ENCODE data around the gene TLE2. TPM values are rescaled to one million over a fixed set of nuclear protein-coding genes. Genes with fewer than 3 reads are reported as not detected.

Gene TLE2
- total RNA-seq, 1 experiment from 2014 or later: 6.2 TPM

DNA sequence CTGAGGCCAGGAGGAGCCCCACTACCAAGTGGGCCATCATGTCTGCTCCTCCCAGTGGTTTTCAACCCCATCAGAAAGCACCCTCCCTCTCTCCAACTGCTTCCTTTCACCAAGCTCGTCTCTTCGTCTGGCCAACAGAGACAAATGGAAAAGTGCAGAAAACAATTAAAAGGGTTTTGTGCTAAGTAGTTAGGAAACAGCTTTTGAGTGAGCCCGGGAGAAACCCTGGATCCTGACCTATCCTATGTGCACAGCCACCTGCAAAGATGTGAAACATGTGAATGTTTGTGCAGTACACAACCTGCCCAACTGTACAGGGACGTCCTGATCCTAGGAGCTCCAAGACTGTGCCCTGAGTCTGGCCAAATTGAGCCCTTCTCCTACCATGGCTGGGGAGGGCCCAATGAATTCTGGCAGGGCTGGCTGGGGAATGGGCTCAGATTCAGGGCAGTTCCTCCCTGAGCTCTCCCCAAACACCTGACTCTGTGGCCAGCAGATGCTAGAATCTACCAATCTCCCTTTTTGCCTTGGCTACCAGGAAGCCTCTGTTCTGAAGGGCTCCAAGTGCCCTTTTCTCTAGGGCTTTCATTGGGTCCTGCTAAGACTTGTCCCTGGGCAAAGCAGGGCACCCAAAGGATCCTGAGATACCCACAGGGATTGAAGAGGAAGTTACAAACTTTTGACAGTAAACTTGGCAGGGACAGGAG, 25.3 kb upstream of the TLE2 start:
- TF ChIP-seq, protein P1, sequence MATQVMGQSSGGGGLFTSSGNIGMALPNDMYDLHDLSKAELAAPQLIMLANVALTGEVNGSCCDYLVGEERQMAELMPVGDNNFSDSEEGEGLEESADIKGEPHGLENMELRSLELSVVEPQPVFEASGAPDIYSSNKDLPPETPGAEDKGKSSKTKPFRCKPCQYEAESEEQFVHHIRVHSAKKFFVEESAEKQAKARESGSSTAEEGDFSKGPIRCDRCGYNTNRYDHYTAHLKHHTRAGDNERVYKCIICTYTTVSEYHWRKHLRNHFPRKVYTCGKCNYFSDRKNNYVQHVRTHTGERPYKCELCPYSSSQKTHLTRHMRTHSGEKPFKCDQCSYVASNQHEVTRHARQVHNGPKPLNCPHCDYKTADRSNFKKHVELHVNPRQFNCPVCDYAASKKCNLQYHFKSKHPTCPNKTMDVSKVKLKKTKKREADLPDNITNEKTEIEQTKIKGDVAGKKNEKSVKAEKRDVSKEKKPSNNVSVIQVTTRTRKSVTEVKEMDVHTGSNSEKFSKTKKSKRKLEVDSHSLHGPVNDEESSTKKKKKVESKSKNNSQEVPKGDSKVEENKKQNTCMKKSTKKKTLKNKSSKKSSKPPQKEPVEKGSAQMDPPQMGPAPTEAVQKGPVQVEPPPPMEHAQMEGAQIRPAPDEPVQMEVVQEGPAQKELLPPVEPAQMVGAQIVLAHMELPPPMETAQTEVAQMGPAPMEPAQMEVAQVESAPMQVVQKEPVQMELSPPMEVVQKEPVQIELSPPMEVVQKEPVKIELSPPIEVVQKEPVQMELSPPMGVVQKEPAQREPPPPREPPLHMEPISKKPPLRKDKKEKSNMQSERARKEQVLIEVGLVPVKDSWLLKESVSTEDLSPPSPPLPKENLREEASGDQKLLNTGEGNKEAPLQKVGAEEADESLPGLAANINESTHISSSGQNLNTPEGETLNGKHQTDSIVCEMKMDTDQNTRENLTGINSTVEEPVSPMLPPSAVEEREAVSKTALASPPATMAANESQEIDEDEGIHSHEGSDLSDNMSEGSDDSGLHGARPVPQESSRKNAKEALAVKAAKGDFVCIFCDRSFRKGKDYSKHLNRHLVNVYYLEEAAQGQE (IDR thresholded peaks at IDR 0.05; ENCODE audit: insufficient read depth in 1 of 2, low read depth in 2 of 2, low read length in 1 of 2): no peak
- TF ChIP-seq TCF7L2 (IDR thresholded peaks at IDR 0.05; ENCODE audit: low read depth, low read length) (no peak), POLR2AphosphoS5 (IDR thresholded peaks at IDR 0.05; ENCODE audit: low read depth, low read length) (no peak), SIN3A (IDR thresholded peaks at IDR 0.05; ENCODE audit: borderline replicate concordance, insufficient read depth, low read depth, low read length) (no peak)
- TF ChIP-seq, protein P2, sequence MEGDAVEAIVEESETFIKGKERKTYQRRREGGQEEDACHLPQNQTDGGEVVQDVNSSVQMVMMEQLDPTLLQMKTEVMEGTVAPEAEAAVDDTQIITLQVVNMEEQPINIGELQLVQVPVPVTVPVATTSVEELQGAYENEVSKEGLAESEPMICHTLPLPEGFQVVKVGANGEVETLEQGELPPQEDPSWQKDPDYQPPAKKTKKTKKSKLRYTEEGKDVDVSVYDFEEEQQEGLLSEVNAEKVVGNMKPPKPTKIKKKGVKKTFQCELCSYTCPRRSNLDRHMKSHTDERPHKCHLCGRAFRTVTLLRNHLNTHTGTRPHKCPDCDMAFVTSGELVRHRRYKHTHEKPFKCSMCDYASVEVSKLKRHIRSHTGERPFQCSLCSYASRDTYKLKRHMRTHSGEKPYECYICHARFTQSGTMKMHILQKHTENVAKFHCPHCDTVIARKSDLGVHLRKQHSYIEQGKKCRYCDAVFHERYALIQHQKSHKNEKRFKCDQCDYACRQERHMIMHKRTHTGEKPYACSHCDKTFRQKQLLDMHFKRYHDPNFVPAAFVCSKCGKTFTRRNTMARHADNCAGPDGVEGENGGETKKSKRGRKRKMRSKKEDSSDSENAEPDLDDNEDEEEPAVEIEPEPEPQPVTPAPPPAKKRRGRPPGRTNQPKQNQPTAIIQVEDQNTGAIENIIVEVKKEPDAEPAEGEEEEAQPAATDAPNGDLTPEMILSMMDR (IDR thresholded peaks at IDR 0.05): no peak
- H3K4me3 ChIP-seq (ENCODE audit: low read depth in 2 of 2, low read length in 2 of 2): no peak overlapping the region
- peaks cover 28% of the 10 kb centered on the region for H3K4me1 ChIP-seq (ENCODE audit: control insufficient read depth, insufficient read depth, low read length)
- H3K27ac ChIP-seq (ENCODE audit: low read length): no peak overlapping the region
- H3K27me3 ChIP-seq (ENCODE audit: control insufficient read depth, insufficient read depth, low read length): no peaks in the 10 kb centered on the region
- no peaks in the 10 kb centered on the region for H3K9me3 ChIP-seq (ENCODE audit: control insufficient read depth, insufficient read depth, low read depth, low read length)
- POLR2A ChIA-PET: interaction anchor here (0.6 kb wide), 1 partner anchor 18 kb away, joined by 8 read pairs; no protein-coding TSS in a partner anchor
- DNase-seq (ENCODE audit: low read depth, low spot score) (no peak), ATAC-seq (no peak)
- no TSS peak for BruUV-seq (replicated peaks)
- intact Hi-C loops (cut with micrococcal nuclease; ENCODE audit: unreplicated experiment) (no loop called here), in situ Hi-C loops (cut with HindIII; ENCODE audit: low pct_unique_long_range_greater_than_20kb, low sequenced_read_pairs) (no loop called here)
- CTCF ChIA-PET: no interaction called here
- no peaks in the 10 kb centered on the region for H3K36me3 ChIP-seq (ENCODE audit: control insufficient read depth, insufficient read depth, low read length)

DNA sequence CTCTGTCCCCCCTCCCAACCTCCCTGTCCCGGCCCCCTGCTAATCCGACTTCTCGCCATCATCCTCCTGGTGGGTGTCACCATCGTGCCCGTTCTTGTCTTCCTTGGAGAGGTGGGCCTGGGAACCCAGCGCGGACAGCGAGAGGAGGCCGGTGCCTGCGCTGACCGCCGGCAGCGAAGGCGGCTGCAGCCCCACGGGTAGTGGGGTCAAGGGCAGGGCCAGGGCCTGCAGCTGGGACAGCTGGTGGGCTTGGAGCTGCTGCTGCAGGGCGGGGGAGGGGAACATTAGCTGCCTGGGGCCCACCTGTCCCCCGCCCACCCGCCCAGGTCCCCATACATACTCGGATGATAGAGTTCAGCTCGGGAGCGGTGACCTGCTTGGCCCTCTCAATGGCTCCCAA, 24.7 kb upstream of the TLE2 start:
- DNase-seq (ENCODE audit: low read depth, low spot score) (no peak), ATAC-seq (no peak)
- in situ Hi-C loops (cut with HindIII; ENCODE audit: low pct_unique_long_range_greater_than_20kb, low sequenced_read_pairs): no loop called here
- Histone ChIP-seq H3K27me3 (ENCODE audit: control insufficient read depth, insufficient read depth, low read length) (no peaks in the 10 kb centered on the region), H3K4me3 (ENCODE audit: low read depth in 2 of 2, low read length in 2 of 2) (no peak overlapping the region), H3K4me1 (ENCODE audit: control insufficient read depth, insufficient read depth, low read length) (peaks cover 28% of the 10 kb centered on the region), H3K36me3 (ENCODE audit: control insufficient read depth, insufficient read depth, low read length) (no peaks in the 10 kb centered on the region), H3K27ac (ENCODE audit: low read length) (no peak overlapping the region), H3K9me3 (ENCODE audit: control insufficient read depth, insufficient read depth, low read depth, low read length) (no peaks in the 10 kb centered on the region)
- ChIA-PET CTCF (no interaction called here), POLR2A (interaction anchor here (0.6 kb wide), 1 partner anchor 19 kb away, joined by 8 read pairs; no protein-coding TSS in a partner anchor)
- BruUV-seq (replicated peaks): no TSS peak
- intact Hi-C loops (cut with micrococcal nuclease; ENCODE audit: unreplicated experiment): no loop called here
- TF ChIP-seq TCF7L2 (IDR thresholded peaks at IDR 0.05; ENCODE audit: low read depth, low read length): no peak
- TF ChIP-seq SIN3A (IDR thresholded peaks at IDR 0.05; ENCODE audit: borderline replicate concordance, insufficient read depth, low read depth, low read length): no peak

DNA sequence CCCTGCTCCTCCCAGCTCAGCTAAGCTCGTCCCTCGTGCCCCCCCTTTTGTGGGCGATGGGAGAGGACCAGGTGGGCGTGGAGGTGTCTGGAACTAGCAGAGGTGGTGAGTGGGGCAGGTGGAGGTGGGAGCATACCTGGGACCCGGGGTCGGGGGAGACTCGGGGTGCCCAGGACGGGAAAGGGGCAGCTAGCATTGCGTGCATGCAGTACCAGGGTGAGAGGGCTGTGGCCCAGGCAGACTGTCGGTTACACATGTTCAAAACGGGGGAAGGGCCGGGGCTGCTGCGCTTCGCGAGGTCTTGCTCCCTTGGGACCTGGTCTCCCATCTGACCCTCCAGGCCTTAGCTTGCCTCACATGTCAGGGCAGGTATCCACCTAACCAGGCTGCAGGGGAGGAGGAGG, 24.1 kb upstream of the TLE2 start:
- Histone ChIP-seq H3K4me3 (ENCODE audit: low read depth in 2 of 2, low read length in 2 of 2) (no peak overlapping the region), H3K9me3 (ENCODE audit: control insufficient read depth, insufficient read depth, low read depth, low read length) (no peaks in the 10 kb centered on the region), H3K36me3 (ENCODE audit: control insufficient read depth, insufficient read depth, low read length) (no peaks in the 10 kb centered on the region), H3K27me3 (ENCODE audit: control insufficient read depth, insufficient read depth, low read length) (no peaks in the 10 kb centered on the region), H3K27ac (ENCODE audit: low read length) (no peak overlapping the region), H3K4me1 (ENCODE audit: control insufficient read depth, insufficient read depth, low read length) (peaks cover 25% of the 10 kb centered on the region)
- ChIA-PET CTCF (interaction anchor here (0.6 to 0.9 kb wide), 2 partner anchors 19 to 103 kb away, joined by 3 to 4 read pairs; no protein-coding TSS in a partner anchor), POLR2A (interaction anchor here (0.6 kb wide), 3 partner anchors 18 to 90 kb away, joined by 3 to 7 read pairs (median 4); no protein-coding TSS in a partner anchor)
- intact Hi-C loops (cut with micrococcal nuclease; ENCODE audit: unreplicated experiment): no loop called here
- ATAC-seq (no peak), DNase-seq (ENCODE audit: low read depth, low spot score) (no peak)
- BruUV-seq (replicated peaks): TSS peak; percentile 98
- TF ChIP-seq POLR2AphosphoS5 (IDR thresholded peaks at IDR 0.05; ENCODE audit: low read depth, low read length) (no peak), TCF7L2 (IDR thresholded peaks at IDR 0.05; ENCODE audit: low read depth, low read length) (no peak), SIN3A (IDR thresholded peaks at IDR 0.05; ENCODE audit: borderline replicate concordance, insufficient read depth, low read depth, low read length) (no peak)
- TF ChIP-seq, protein P1 (IDR thresholded peaks at IDR 0.05; ENCODE audit: insufficient read depth in 1 of 2, low read depth in 2 of 2, low read length in 1 of 2): no peak
- TF ChIP-seq, protein P2 (IDR thresholded peaks at IDR 0.05): no peak
- in situ Hi-C loops (cut with HindIII; ENCODE audit: low pct_unique_long_range_greater_than_20kb, low sequenced_read_pairs): no loop called here

Measured in Panc1 (cell line).